GM19455 (cell line): ENCODE data around the gene SULT4A1.

Source experiments
- ATAC-seq: cut with Tn5 transposase; IDR thresholded peaks from one replicate; pipeline ENCODE4 v1.9.1; 2021; ENCODE audit not compliant: unreplicated experiment

Gene SULT4A1

GRCh38 chr22:43812149-43812842 lies 50.0 kb downstream of the SULT4A1 start, which contains the start of gene EFCAB6:
Gene EFCAB6 (minus strand): TSS chr22:43812305. CDS start chr22:43782318, 29,987 bp downstream.
- peak; percentile 79 for ATAC-seq

GRCh38 chr22:43811777-43812148 lies 50.5 kb downstream of the SULT4A1 start:
- ATAC-seq, result no peak

- no peak for ATAC-seq
Observed at GRCh38 chr22:43802897-43803495, 59.3 kb downstream of the SULT4A1 start.

GRCh38 chr22:43800970-43801369 lies 61.3 kb downstream of the SULT4A1 start:
- no peak for ATAC-seq

- ATAC-seq, result no peak
Observed at GRCh38 chr22:43798492-43798891, 63.8 kb downstream of the SULT4A1 start.

GRCh38 chr22:43796567-43796966 lies 65.7 kb downstream of the SULT4A1 start:
- no peak for ATAC-seq

- no peak for ATAC-seq
Observed at GRCh38 chr22:43795320-43795719, 67.0 kb downstream of the SULT4A1 start.

- ATAC-seq, result no peak
Observed at GRCh38 chr22:43792905-43793304, 69.4 kb downstream of the SULT4A1 start.

GRCh38 chr22:43789452-43789851 lies 72.9 kb downstream of the SULT4A1 start:
- ATAC-seq, result no peak

GRCh38 chr22:43783777-43784176 lies 78.5 kb downstream of the SULT4A1 start:
- ATAC-seq, result no peak

GRCh38 chr22:43782448-43782847 lies 79.9 kb downstream of the SULT4A1 start:
- no peak for ATAC-seq

- ATAC-seq, result no peak
Observed at GRCh38 chr22:43777286-43777685, 85.0 kb downstream of the SULT4A1 start.

- no peak for ATAC-seq
Observed at GRCh38 chr22:43776081-43776670, 86.1 kb downstream of the SULT4A1 start.
